CD4-positive, alpha-beta T cell treated with Interleukin-6 at 100 ng/mL for 8 hours (primary cell): Measurements from ENCODE around the gene DBF4.
"Not testable (repeated sequence)": the region's sequence is repeated elsewhere in the genome, so short reads cannot be mapped to it uniquely, and the experiment has no call there.

Experiments used
- DNase-seq: peaks from one replicate; pipeline ENCODE4 v3.0.0-alpha.2; 2020; ENCODE audit warnings: mixed read lengths, low spot score

The DBF4 gene

GRCh38 chr7:87876040-87876868, at the start of gene DBF4, which contains the start of gene SLC25A40:
Gene DBF4, plus strand, starts transcription at chr7:87876493. Its CDS starts 240 bp downstream, at chr7:87876733.
Gene SLC25A40, minus strand, starts transcription at chr7:87876360. Its CDS starts 17,633 bp downstream, at chr7:87858727.
- peak; percentile 92 for DNase-seq

GRCh38 chr7:87828383-87828782, 47.9 kb upstream of the DBF4 start:
- not testable (repeated sequence) for DNase-seq

- DNase-seq = no peak
These were observed 45.2 kb upstream of the DBF4 start for GRCh38 chr7:87831097-87831496.

GRCh38 chr7:87833130-87833529, 43.2 kb upstream of the DBF4 start:
- DNase-seq = no peak

- DNase-seq = no peak
These were observed 38.7 kb upstream of the DBF4 start for GRCh38 chr7:87837597-87837996.

- DNase-seq = no peak
These were observed 25.3 kb upstream of the DBF4 start for GRCh38 chr7:87850836-87851593.

GRCh38 chr7:87852306-87852705, 24.0 kb upstream of the DBF4 start:
- DNase-seq = no peak

GRCh38 chr7:87853237-87853864, 22.9 kb upstream of the DBF4 start:
- DNase-seq = no peak

- DNase-seq = no peak
These were observed 17.7 kb upstream of the DBF4 start for GRCh38 chr7:87858417-87859100.

- DNase-seq = no peak
These were observed 10.2 kb upstream of the DBF4 start for GRCh38 chr7:87866089-87866488.

GRCh38 chr7:87866533-87866932, 9.8 kb upstream of the DBF4 start:
- DNase-seq = not testable (repeated sequence)

- no peak for DNase-seq
These were observed 5.8 kb upstream of the DBF4 start for GRCh38 chr7:87870471-87870870.

GRCh38 chr7:87872346-87872745, 3.9 kb upstream of the DBF4 start:
- no peak for DNase-seq

- DNase-seq = not testable (repeated sequence)
These were observed 3.0 kb upstream of the DBF4 start for GRCh38 chr7:87873328-87873727.

GRCh38 chr7:87874066-87874465, 2.2 kb upstream of the DBF4 start:
- no peak for DNase-seq

GRCh38 chr7:87875151-87876039, 898 bp upstream of the DBF4 start:
- DNase-seq = peak; percentile 9

- DNase-seq = peak; percentile 13
These were observed 559 bp downstream of the DBF4 start for GRCh38 chr7:87876869-87877234.

GRCh38 chr7:87877366-87878040, 1.2 kb downstream of the DBF4 start:
- DNase-seq = no peak

- no peak for DNase-seq
These were observed 2.0 kb downstream of the DBF4 start for GRCh38 chr7:87878208-87878735.
